Heart right ventricle (tissue), 16 donors: Measurements from ENCODE around the gene ANXA4. TPM values are rescaled to one million over a fixed set of nuclear protein-coding genes. Genes with fewer than 3 reads are reported as not detected.

ENCODE experiments used
- ATAC-seq, 8 donors: fragments of 200-7000 bp; cut with Tn5 transposase; one replicate each; pipeline ENCODE4 v1.9.1; 2020; ENCODE audit warnings: mild to moderate bottlenecking in 8 of 8, moderate library complexity in 8 of 8, moderate number of reproducible peaks in 1 of 8
- DNase-seq, 2 donors: peaks; one replicate each; pipeline ENCODE4 v3.0.0-alpha.2; 2020
- H3K27ac ChIP-seq, 10 donors: fragments of 200-600 bp; sonication (generic) in 2 of 10; one replicate each; pipeline versions ENCODE4 v1.5.0 to v1.8.0; 2020 to 2022; ENCODE audit warnings: mild to moderate bottlenecking in 3 of 10
- H3K27me3 ChIP-seq, 7 donors: fragments of 200-600 bp; one replicate each; pipeline ENCODE4 v1.8.0; 2021 to 2022; ENCODE audit warnings: mild to moderate bottlenecking in 2 of 7
- H3K36me3 ChIP-seq, 9 donors: fragments of 200-600 bp; sonication (generic) in 1 of 9; one replicate each; pipeline versions ENCODE4 v1.5.0 to v1.8.0; 2020 to 2022; ENCODE audit warnings: mild to moderate bottlenecking in 2 of 9
- H3K4me1 ChIP-seq, 9 donors: fragments of 200-600 bp; sonication (generic) in 1 of 9; one replicate each; pipeline versions ENCODE4 v1.5.0 to v1.8.0; 2020 to 2022; ENCODE audit warnings: mild to moderate bottlenecking in 4 of 9
- H3K4me3 ChIP-seq, 10 donors: fragments of 200-600 bp; sonication (generic) in 2 of 10; one replicate each; pipeline versions ENCODE4 v1.5.0 to v1.8.0; 2020 to 2022; ENCODE audit warnings: mild to moderate bottlenecking in 7 of 10, moderate library complexity in 2 of 10
- H3K9me3 ChIP-seq, 11 donors: fragments of 200-600 bp in 10 of 11; sonication (generic) in 2 of 11; one replicate each; pipeline versions ENCODE4 v1.5.0 to v1.8.0; 2013 to 2022; ENCODE audit warnings: mild to moderate bottlenecking in 2 of 11, control low read depth in 1 of 11, moderate library complexity in 1 of 11
- CTCF ChIP-seq, 9 donors: fragments of 200-600 bp; sonication (generic) in 2 of 9; IDR thresholded peaks; one replicate each; pipeline versions ENCODE4 v1.5.0 to v1.8.0; 2021 to 2022; ENCODE audit warnings: antibody characterized with exemption in 9 of 9, mild to moderate bottlenecking in 5 of 9, moderate library complexity in 1 of 9
- WGBS, 2 donors: extraction: QIAGEN DNeasy Blood & Tissue Kit; methylation state at CpG; one replicate each; pipeline ENCODE4 v1.1.7; 2013; ENCODE audit warnings: inconsistent platforms in 1 of 2; 5-methylcytosine and 5-hydroxymethylcytosine counted together
- intact Hi-C, 10 donors: fragments of 100-400 bp; cut with DNase I; formaldehyde crosslinking; loops; one replicate each; pipeline versions ENCODE4 v1.11.1 to v1.14.2; 2022
- long read RNA-seq, 3 donors: library from polyadenylated mRNA; unstranded; transcript quantifications; one replicate each; pipeline ENCODE4 v2.0.0, GENCODE V29; 2020 to 2021
- polyA plus RNA-seq, 2 donors: library from polyadenylated mRNA; stranded (reverse); fragments of 200-250 nt; gene quantifications; one replicate each; pipeline ENCODE4 v1.2.3, GENCODE V29; 2013
- total RNA-seq, 10 donors: library from RNA; stranded (reverse); fragmentation: NEBNext Ultra II Directional in 3 of 10; extraction: Animal tissue kit (Norgen Biotek cat#: 25700) in 3 of 10; gene quantifications; one replicate each; pipeline versions ENCODE4 v1.2.1 to v1.2.4, GENCODE V29; 2021 to 2023
- donor health status: Arrhythmogenic right ventricular cardiomyopathy.
- donor health status: ischemic (EF 13 %, LVEDD 7.1; RV severe dilation, severe dysfunction).
- donor health status: healthy with polysubstance abuse.
- donor health status: DM: no; HTN: yes; CAD: no.
- donor health status: DM: no; HTN: no; CAD: no.
- donor health status: ischemic (EF 25% LVEDD 6.9; RV normal size, moderate dysfunction).
- donor health status: ischemic (EF 25% LVEDD 5.7; RV mildly dilated, moderate dysfunction).
- donor health status: healthy.
- donor health status: DM: yes; HTN: yes; CAD: no.
- donor health status: Ischemic cardiomyopathy.
- donor health status: ischemic (EF 35%, LVEDD 5.7; RV mildly dilated, moderate dysfunction).
- donor health status: nonischemic (EF 11% LVEDD 7.7; RV severe dilation, severe dysfunction).
- donor health status: DM: yes; HTN: yes; CAD: no.
- donor health status: PGD.
- donor health status: ischemic (EF 29% LVEDD 5.4; RV normal size, mild dysfunction).
- donor health status: nonischemic (EF 23%, LVEDD 6.1; RV moderate dilation, normal function).

The ANXA4 gene
- total RNA-seq (10 to 100 TPM; 17.9 to 36.7 (median 26.2) TPM), polyA plus RNA-seq (10 to 100 TPM; 12.0 to 20.2 TPM)
- long read RNA-seq, donor 1, transcript ANXA4-201 (13 exons, 2,799 nt), result major isoform, 15 of 19 reads
- long read RNA-seq, donor 1, partial matches to known transcripts, result 0 of 19 reads
- long read RNA-seq, donor 1, other reads (novel, unspliced or antisense), result 4 of 19 reads
- long read RNA-seq, donor 2, transcript ANXA4-201 (13 exons, 2,799 nt), result major isoform, 9 of 18 reads
- long read RNA-seq, donor 2, partial matches to known transcripts, result 2 of 18 reads
- long read RNA-seq, donor 2, other reads (novel, unspliced or antisense), result 7 of 18 reads
- long read RNA-seq, donor 3, transcript ANXA4-201 (13 exons, 2,799 nt), result major isoform, 21 of 30 reads
- long read RNA-seq, donor 3, partial matches to known transcripts, result 0 of 30 reads
- long read RNA-seq, donor 3, other reads (novel, unspliced or antisense), result 9 of 30 reads

- WGBS, 2 donors, result 0% methylated on average over 73 to 75 of the region's 75 CpGs
- H3K27me3 ChIP-seq, result no peaks in the 10 kb centered on the region
- peak within 1 kb of the TSS; percentile 81 to 96 (median 94) for H3K27ac ChIP-seq
- intact Hi-C loops, result loop anchor here in 4 of 10 donors (5.0 to 10.0 kb wide), 3 partner anchors 56 to 333 kb away; no protein-coding TSS in a partner anchor
- DNase-seq (peak; percentile 76 to 83), ATAC-seq (peak; percentile 91 to 96 (median 94))
- no peaks in the 10 kb centered on the region for H3K36me3 ChIP-seq
- peak within 1 kb of the TSS; percentile 71 to 100 (median 91) for H3K4me3 ChIP-seq
- TF ChIP-seq CTCF (IDR thresholded peaks at IDR 0.05), result no peak
- no peaks in the 10 kb centered on the region for H3K9me3 ChIP-seq
- H3K4me1 ChIP-seq, result peaks cover 0 to 46% (median 15%) of the 10 kb centered on the region in 9 donors
Observed at GRCh38 chr2:69741575-69742321, at the start of gene ANXA4. TSS of gene ANXA4 (plus strand) at chr2:69742134. CDS start at chr2:69781566, 39,432 bp downstream.

GRCh38 chr2:69692424-69692823 lies 49.5 kb upstream of the ANXA4 start:
- H3K4me3 ChIP-seq, result no peak overlapping the region
- H3K27me3 ChIP-seq, result no peaks in the 10 kb centered on the region
- no peak for TF ChIP-seq CTCF (IDR thresholded peaks at IDR 0.05)
- no peaks in the 10 kb centered on the region for H3K9me3 ChIP-seq
- 99% methylated on average over 2 of the region's 2 CpGs for WGBS, 2 donors
- intact Hi-C loops, result no loop called here
- DNase-seq, result no peak
- no peaks in the 10 kb centered on the region for H3K36me3 ChIP-seq
- H3K27ac ChIP-seq, result no peak overlapping the region
- peaks cover 0 to 43% (median 13%) of the 10 kb centered on the region in 9 donors for H3K4me1 ChIP-seq
- no peak for ATAC-seq

GRCh38 chr2:69693059-69693774 lies 48.7 kb upstream of the ANXA4 start:
- ATAC-seq, result peak in 4 of 8 donors; percentile 19 to 52 (median 31)
- Histone ChIP-seq H3K4me3 (no peak overlapping the region), H3K27ac (peak overlapping the region in 1 of 10 donors; percentile 61), H3K4me1 (peaks cover 0 to 43% (median 13%) of the 10 kb centered on the region in 9 donors), H3K9me3 (no peaks in the 10 kb centered on the region), H3K27me3 (no peaks in the 10 kb centered on the region), H3K36me3 (no peaks in the 10 kb centered on the region)
- 60 to 72% methylated on average over 4 of the region's 4 CpGs for WGBS, 2 donors
- DNase-seq, result peak in 1 of 2 donors; percentile 22
- no peak for TF ChIP-seq CTCF (IDR thresholded peaks at IDR 0.05)
- intact Hi-C loops, result no loop called here
